GM21515 (cell line): ENCODE measurements around the gene HSPB9.
"Not testable (repeated sequence)": the region's sequence is repeated elsewhere in the genome, so short reads cannot be mapped to it uniquely, and the experiment has no call there.

ENCODE experiments used
- ATAC-seq: cut with Tn5 transposase; IDR thresholded peaks from one replicate; pipeline ENCODE4 v1.9.1; 2021; ENCODE audit not compliant: unreplicated experiment

Gene HSPB9

DNA sequence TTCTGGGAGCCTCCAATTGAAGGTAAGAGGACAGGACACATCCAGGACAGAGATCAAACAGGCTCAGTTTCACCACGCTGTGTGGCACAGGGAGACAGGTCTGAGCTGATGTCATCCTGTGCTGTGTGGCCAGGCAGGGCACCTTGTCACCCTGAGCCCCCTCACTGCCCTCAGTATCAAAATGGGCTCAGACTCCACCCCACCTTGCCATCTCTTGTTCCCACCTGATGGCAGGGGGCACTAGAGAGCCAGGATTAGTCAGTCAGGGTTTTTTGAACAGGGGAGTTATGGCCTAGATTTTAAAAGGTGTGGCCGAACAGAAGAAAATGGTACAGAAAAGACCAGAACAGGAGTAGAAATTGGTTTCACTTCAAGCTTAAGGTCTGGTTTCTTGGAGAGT lies 4.1 kb upstream of the HSPB9 start:
- ATAC-seq, result no peak

DNA sequence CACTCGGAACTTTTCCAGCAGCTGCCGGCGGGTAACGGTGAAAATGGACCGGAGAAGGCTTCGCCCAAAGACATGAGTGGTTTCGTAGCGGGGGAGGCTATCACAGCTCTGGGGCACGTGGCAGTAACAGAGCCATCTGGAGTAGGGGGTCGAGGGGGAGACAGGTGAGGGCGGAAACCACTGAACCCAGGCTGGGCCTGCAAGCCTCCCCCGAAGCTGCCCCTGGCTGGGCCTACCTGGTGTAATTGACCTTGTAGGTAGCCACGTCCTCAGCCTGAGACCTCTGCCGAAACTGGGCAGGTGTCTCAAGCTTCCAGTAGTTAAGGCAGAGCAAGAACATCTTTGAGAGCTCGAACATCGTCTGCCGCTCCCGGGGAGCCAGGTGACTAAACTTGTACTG lies 3.3 kb upstream of the HSPB9 start:
- no peak for ATAC-seq

DNA sequence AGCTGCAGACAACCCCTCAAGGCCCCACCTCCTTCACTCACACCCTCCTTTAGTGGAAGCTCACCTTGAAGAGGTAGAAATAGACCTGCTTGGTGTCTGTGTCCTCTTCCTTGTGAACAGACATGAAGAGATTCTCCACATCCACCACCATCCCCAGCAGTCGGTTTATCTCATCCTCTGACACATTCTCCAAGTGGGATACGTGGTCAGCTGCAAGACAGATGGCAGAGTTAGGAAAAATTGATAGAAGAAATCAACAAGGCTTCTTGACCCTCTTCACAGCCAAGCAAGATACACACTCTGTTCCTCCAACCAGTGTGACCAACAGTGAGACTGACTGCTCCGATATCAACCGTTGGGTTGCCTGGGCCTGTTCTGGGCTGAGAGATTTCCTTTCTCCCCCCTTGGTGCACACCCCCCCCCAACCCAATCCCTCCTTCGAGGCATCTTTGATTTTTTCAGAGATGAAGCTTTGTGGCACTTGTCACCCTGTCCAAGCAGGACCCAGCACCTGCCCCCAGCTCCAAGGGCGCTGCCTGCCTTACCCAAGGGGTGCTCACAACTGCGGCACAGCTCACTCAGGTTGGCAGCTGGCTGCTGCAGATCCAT lies 2.3 kb upstream of the HSPB9 start:
- ATAC-seq, result no peak

DNA sequence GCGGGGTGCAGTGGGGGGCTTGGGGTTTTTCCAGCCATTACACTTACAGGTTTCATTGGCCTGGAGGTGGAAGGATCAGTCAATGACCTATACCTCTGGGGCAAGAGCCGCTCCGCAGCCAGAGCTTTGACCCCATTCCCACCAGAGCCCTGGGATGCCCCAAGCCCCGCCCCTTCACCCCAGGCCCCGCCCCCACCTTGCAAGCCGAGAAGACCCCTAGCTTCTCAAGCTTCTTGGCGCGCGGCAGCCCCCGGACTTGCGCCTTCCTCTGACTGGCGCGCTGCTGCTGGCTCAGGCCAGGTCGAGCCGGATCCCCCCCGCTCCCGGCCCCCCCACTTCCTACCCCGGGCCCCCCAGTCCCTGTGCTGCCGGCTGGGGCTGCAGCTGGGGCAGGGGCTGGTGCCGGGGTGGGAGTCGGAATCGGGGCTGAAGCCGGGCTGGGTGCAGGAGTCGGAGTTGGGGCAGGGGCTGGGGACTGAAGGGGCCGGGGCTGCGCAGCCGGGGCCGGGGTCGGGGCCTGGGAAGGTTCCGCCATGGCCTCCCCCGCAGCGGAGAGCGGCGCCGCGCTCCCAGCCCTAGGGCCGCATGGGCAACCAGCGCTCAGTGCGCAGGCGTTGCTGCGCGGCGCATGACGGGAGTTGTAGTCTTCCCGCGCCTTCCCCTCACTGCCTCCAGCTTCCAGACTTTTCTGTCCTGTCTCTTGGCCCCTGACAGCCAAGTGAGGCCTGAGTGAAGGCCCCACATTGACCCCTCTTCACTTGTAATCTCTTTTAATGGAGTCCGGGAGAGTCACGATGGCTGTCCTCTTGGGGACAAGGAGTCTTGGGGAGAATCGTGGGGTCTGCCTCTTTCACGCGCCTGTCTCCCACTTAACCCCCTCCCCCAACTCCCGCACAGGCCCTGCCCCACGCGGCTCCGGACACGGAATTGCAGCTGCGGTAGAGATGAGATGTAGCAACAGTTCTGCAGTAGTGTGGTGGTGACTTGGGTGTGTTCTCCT lies 1.5 kb upstream of the HSPB9 start, which contains the start of gene KAT2A:
Gene KAT2A, minus strand, starts transcription at position 598 of the 1,000 bp plus-strand sequence. Its CDS starts 63 bp downstream, at position 535.
- peak; percentile 62 for ATAC-seq

DNA sequence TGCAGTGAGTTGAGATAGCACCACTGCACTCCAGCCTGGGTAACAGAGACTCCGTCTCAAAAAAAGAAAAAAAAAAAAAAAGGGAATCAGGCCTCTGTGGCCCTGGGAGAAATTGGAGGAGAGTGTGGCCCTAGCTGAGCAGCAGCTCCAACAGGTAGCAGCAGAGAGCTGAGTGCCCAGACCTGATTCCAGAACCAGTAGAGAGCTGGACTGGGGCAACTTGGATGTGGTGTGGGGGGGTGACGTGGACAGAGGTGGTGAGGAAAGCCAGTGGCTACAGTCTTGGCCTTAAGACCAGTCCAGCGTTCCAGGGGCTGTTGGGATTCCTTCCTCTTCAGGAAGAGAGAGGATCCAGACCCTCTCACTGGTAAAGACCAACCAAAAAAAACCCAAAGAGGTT lies 1.7 kb downstream of the HSPB9 start:
- ATAC-seq, result no peak

DNA sequence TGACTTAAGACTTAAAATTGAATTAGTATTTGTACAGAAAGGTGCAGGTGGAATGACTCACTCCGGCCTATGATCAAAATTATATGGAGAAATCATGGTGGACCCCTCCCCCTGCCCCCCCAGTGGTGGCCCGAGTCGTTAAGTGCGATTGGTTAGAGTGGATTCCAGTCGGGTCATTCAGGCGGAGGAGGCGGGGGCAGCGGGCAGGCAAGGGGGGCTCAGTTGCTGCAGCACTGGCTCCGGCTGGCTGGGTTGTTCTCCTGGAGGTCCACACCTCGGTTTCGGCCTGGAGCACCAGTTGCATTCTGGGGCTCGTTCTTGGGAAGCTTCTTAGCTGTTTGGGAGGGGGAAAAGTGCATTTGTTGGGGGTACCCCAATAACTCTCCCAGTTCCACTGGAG lies 3.0 kb downstream of the HSPB9 start:
- no peak for ATAC-seq

DNA sequence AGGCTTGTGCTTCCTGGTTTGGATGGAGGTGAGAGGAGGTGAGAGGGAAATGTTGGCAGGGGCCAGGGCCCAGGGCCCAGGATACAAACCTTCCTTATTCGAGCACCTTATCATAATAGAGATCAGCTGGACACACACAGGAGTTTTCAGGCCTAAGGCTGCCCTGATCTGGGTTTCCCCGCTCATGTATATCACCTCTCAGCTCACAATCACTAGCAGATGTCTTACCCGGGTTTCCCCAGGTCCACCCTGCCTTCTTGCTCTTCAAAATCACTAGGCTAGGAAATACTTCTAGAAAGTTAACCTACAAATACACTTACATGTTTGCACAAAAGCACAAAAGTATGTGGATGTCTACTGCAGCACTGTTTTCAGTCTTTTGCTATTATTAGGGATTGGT lies 4.2 kb downstream of the HSPB9 start:
- ATAC-seq, result no peak

DNA sequence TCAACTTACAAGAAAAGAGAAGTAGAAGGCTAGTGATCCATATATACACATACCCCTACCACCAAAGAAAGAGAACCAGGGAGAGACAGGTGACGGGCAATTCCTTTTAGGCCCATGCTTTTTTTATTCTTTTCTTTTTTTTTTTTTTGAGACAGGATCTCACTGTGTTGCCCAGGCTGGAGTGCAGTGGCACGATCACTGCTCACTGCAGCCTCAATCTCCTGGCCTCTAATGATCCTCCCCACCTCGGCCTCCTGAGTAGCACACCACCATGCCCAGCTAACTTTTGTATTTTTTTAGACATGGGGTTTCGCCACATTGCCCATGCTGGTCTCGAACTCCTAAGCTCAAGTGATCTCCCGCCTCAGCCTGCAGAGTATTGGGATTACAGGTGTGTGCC lies 4.8 kb downstream of the HSPB9 start:
- ATAC-seq, result no peak

DNA sequence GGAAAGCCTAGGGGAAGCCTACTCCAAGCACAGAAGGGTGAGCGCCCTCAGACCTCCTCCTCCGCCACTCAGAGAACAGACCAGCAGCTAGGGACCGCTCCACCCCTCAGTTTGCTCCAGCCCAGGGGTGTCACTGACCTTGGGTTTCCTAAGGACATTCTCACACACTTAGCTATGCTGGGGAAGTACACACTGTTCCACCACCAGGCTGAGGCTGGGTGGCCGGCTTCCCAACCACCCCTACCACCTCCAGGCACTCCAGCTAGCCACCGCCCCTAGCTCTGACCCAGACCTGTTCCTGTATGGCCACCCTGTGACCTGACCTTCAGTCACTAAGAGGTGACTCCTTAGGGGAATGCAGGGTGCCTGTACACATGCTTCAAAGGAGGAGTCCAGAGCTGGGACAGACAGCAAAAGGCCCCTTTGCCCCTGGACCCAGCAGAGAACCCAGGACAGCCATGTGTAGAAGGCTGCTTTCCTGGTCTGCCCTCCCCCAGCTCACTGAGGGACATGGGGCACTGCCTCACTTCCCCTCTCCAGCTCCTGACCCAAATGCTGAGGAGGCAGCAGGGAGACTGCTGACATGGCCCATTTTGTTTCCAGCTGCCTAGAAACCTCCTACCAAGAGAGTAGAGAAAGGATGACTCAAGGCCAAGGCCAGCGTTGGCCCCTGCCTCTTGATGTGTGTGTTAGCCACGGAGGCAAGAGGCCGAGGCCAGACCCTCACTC lies 6.7 kb downstream of the HSPB9 start:
- no peak for ATAC-seq

DNA sequence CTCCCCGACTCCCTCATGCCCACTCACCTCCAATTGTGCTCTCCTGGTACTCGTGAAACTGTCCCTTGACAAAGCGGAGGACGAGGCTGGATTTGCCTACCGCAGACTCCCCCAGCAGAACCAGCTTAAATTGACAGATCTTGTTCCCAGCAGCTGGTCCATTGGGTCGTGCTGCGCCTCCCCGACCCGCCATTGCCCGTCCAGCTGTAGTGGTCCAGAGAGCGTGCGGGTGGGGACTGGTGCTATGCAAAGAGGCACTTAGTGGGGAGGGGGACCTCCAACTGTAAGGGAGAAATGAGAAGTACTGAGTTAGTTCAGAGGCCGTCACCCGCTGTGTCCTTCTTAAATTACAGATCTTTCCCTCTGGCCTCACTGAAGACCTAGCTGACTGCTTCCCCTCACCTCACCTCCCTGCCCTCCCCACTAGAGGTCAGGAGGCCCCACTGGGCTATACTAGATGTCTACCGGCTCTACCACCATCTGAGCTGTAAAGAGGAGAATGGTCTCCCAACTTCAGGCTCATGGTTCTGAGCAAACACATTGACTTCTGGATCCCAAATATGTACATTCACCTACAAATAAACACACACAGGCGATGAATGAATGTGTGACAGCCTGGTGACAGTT lies 7.8 kb downstream of the HSPB9 start:
- ATAC-seq, result no peak

DNA sequence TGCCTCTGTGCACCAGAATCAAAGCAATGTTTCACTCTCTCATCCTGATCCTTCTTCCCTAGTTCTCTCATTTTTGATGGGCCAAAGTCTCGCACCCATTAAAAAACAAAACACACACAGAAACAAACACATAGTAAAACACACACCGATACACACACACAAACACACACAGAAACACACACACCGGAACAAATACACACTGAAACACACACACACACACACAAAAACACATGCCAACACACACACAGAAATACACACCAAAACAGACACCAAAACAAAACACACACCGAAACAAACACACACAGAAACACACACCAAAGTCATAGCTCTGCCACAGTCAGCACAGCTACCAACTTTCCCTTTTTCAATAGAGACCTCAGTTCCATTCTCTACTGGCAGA lies 8.6 kb downstream of the HSPB9 start:
- no peak for ATAC-seq

DNA sequence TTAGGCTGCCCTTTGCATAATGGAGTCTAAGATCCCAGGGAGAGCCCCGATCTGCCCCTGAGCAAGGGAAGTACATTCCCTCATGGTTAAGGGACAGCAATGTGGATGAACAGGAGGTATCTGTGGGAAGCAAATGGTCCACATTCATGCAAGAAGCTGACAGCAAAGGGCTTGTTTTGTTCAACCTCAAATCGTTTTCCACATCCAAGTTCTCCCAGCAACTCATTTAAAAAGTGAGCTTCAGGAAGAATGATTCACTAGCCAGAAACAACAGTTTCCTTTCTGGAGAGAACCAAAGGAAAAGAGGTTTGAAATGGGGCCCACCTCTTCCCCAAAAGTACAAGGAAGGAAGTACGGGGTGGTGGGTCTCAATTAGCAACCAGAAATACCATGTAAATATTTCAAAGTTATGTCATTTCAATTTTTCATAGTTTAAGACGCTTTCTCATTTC lies 9.4 kb downstream of the HSPB9 start:
- no peak for ATAC-seq

DNA sequence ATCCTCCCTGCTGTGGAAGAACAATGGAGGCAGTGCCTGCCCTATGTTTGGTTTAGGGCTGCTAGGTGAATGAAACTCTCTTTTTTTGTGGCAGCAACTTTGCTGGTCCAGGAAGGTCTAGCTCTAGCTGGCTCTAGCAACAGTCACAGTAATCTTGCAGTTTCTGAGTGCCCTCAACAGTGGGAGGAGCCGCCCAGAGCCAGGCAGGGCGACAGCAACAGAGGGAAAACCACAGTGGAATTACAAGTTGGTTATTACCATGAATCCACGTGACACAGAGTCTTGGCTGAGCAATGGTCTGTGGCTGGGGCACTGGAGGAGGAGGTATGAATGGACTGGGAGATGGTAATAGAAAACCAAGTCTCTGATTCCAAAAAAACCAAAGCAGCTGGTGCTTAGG lies 10.3 kb downstream of the HSPB9 start:
- ATAC-seq, result no peak

DNA sequence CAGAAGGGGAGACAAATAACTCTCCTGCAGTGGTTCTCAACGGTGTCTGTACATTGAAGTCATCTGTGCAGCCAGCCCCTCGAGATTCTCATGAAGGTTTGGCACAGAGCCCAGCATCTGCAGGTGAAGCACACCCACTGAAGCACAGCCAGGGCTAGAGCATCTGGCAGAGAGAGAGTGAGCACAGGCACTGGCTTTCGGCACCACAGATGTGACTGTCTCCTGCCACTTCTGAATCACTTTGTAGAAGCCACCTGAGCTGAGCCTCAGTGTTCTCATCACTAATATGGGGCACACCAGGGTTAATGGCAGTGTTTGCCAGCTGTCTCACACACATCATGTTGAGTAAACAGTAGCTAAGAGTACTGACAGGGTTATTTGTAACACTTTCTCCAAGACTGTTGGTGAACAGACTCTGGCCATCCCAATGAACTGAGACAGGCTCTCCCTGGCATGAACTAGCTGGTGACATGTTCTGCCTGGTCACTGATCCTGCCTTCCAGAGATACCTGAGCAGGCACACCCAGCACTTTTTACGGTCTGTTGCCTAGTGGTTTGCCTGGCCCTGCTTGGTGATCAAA lies 10.9 kb downstream of the HSPB9 start:
- no peak for ATAC-seq

DNA sequence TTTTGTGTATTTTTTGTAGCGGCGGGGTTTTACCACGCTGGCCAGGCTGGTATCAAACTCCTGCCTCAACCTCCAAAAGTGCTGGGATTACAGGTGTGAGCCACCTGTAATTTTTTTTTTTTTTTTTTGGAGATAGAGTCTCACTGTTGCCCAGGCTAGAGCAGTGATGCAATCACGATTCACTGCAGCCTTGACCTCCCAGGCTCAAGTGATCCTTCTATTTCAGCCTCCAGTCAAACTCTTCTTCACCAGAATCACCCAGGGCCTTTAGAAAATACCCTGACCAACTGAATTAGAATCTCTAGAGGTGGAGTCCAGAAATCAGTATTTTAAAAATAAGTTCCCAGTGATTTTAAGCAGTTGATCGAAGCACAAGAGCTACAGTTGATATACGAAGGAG lies 12.5 kb downstream of the HSPB9 start:
- no peak for ATAC-seq

DNA sequence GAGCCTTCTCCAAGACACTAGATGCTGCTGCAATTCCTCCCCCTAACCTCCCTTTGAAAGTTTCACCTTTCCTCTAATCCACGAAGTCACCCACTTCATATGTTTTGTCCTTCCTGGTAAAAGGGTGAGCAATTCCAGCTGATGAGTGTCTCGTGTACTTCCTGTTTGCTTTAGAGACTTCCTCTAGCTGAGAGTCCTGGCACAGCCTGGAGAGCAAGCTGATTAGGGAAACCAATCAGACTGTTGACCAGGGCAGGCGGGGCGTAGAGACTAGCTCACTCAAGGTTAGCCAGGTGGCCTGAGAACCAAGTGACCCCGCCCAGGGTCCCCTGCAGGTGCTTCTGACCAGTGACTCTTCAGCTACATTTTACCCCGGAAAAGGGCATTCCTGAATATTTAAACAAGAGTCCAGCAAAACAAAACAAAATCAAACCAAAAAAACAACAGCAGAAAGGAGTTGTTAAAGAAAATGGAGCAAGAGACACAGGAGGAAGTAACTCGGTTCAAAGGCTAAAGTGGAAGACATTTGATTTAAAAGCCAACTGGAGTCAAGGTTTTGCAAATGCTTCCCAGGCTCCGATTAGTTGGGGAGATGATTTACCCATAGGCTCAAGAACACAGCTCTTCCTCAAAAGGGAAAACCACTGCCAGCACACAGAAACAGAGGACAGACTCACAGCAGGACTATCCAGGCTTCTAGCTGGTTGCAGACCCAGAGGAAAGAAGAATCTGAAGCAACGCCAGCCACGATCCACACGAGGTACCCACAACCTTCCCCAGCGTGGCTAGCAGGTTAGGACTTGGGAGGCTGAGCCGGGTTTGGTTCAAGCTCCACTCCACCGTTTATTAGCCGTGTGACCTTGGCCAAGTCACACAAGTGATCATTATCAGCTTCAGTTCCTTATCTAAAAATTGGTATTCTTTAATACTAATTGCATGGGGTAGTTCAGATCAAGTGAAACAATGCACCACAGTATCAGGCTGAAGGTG lies 13.4 kb downstream of the HSPB9 start:
- no peak for ATAC-seq

DNA sequence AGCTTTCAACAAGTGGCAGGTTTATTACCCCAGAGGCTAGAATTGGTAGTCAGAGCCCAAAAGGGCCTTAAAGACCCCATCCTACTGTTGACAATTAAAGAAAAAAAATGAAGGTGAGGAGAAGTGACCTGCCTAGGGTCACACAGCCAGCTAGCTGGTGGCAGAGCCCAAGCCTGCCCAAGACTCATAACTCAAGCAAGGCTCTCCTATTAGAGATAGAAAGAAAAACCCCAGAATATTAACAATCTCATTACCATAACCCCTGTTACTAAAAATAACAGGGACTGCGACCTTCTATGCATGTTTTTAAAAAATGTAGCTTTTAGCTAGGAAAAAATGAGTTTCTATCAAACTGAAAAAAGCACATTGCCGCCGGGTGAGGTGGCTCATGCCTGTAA lies 14.0 kb downstream of the HSPB9 start:
- no peak for ATAC-seq

DNA sequence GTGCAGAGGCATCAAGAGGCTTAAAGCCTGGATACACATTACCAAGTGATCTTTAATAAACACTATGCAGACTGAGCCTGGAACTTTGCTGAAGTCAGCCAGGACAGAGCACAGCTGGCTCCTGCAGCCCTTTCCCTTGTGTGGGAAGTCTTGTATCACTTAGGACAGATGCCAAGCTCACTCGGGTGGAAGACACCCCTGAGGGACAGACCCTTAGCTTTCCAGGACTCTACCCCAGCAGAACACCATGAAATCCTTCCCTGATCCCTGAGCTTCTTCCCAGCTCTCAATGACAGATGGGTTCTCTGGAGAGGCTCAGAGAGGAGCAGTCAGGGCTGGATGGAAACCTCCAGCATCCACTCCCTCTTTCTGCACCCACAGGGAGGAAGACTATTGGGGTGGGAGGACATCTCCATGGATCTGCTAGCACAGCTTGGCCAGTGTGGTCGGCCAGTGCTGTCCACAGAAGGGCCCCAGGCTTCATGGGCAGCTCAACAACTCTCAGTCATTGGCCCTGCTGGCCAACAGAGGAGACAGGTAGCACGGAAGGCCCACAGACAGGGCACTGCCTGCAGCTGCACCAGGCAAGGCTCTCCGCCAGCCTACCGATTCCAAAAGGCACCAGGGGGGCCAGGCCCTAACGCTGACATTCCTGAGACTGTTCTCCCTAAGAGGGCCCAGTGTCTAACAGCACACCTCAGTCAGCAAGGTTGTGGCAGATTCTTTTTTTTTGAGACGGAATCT lies 16.3 kb downstream of the HSPB9 start:
- no peak for ATAC-seq

DNA sequence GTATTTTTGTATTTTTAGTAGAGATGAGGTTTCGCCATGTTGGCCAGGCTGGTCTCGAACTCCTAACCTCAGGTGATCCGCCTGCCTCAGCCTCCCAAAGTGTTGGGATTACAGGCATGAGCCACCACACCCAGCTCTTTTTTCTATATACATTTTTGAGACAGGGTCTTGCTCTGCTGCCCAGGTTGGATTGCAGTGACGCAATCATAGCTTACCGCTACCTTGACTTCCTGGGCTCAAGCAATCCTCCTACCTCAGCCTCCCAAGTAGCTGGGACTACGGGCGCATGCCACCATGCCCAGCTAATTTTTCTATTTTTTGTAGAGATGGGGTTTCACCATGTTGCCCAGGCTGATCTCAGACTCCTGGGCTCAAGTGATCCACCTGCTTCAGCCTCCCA lies 18.1 kb downstream of the HSPB9 start:
- ATAC-seq, result not testable (repeated sequence)
